Thyroid gland (tissue), 4 donors: Measurements from ENCODE around the gene C10orf67. TPM values are rescaled to one million over a fixed set of nuclear protein-coding genes. Genes with fewer than 3 reads are reported as not detected.

Experiments
- DNase-seq, 2 donors: peaks; one replicate each; pipeline ENCODE4 v3.0.0-alpha.2; 2019
- H3K27ac ChIP-seq, 3 donors: fragments of 200-600 bp; sonication (generic); 1 replicate in 2 of 3; 2 replicates in 1 of 3; pipeline ENCODE4 v1.5.1; 2016 to 2019; ENCODE audit warnings: mild to moderate bottlenecking in 1 of 3, moderate library complexity in 1 of 3
- H3K27me3 ChIP-seq: fragments of 200-600 bp; sonication (generic); one replicate; pipeline ENCODE4 v1.5.1; 2019
- H3K36me3 ChIP-seq, 2 donors: fragments of 200-600 bp; sonication (generic); one replicate each; pipeline ENCODE4 v1.5.1; 2016 to 2019
- H3K4me1 ChIP-seq, 2 donors: fragments of 200-600 bp; sonication (generic); one replicate each; pipeline ENCODE4 v1.5.1; 2017 to 2019
- H3K4me3 ChIP-seq, 3 donors: fragments of 200-600 bp; sonication (generic); replicated peaks in 1 of 3; 1 replicate in 2 of 3; 2 replicates in 1 of 3; pipeline ENCODE4 v1.5.1; 2016; ENCODE audit warnings: mild to moderate bottlenecking in 1 of 3
- H3K9me3 ChIP-seq: fragments of 200-600 bp; sonication (generic); one replicate; pipeline ENCODE4 v1.5.1; 2017
- CTCF ChIP-seq, 6 experiments: fragments of 200-600 bp in 3 of 6; fragments of 450-650 bp in 3 of 6; sonication (generic) in 3 of 6; IDR thresholded peaks; one replicate each; pipeline ENCODE4 v1.5.1; 2016 to 2019; ENCODE audit warnings: antibody characterized with exemption in 6 of 6, mild to moderate bottlenecking in 2 of 6, inconsistent platforms in 1 of 6, moderate library complexity in 1 of 6
- POLR2A ChIP-seq, 2 donors: fragments of 450-650 bp; IDR thresholded peaks; one replicate each; pipeline ENCODE4 v1.6.1; 2017; ENCODE audit warnings: antibody characterized with exemption in 2 of 2, mild to moderate bottlenecking in 2 of 2, moderate library complexity in 1 of 2
- WGBS, 2 donors: methylation state at CpG; one replicate each; pipeline ENCODE4 v1.1.5; 2017; 5-methylcytosine and 5-hydroxymethylcytosine counted together
- intact Hi-C: fragments of 100-400 bp; cut with DNase I; formaldehyde crosslinking; loops from one replicate; pipeline ENCODE4 v1.15.1; 2023
- total RNA-seq, 4 donors: library from RNA; depleted of rRNA; stranded (reverse); fragments of >200 nt; gene quantifications; one replicate each; pipeline ENCODE4 v1.2.3, GENCODE V29; 2016

Gene C10orf67
- total RNA-seq, 4 donors from 2014 or later, result 0.13 to 0.98 (median 0.54) TPM; not detected in 1

- no peak overlapping the region for H3K4me3 ChIP-seq
- WGBS, 2 donors, result 12 to 13% methylated on average over 29 of the region's 29 CpGs
- H3K27ac ChIP-seq, result no peak overlapping the region
- H3K9me3 ChIP-seq, result no peaks in the 10 kb centered on the region
- DNase-seq, result no peak
- H3K36me3 ChIP-seq, result no peaks in the 10 kb centered on the region
- intact Hi-C loops, result no loop called here
- TF ChIP-seq CTCF (IDR thresholded peaks at IDR 0.05) (no peak), POLR2A (IDR thresholded peaks at IDR 0.05) (no peak)
- peaks cover 9% of the 10 kb centered on the region for H3K27me3 ChIP-seq
- H3K4me1 ChIP-seq, result no peaks in the 10 kb centered on the region
These were observed 140.9 kb downstream of the C10orf67 start for GRCh38 chr10:23203369-23204325.

- H3K27ac ChIP-seq, result no peak overlapping the region
- H3K9me3 ChIP-seq, result no peaks in the 10 kb centered on the region
- DNase-seq, result no peak
- intact Hi-C loops, result no loop called here
- H3K27me3 ChIP-seq, result peaks cover 9% of the 10 kb centered on the region
- TF ChIP-seq CTCF (IDR thresholded peaks at IDR 0.05), result no peak
- no peak for TF ChIP-seq POLR2A (IDR thresholded peaks at IDR 0.05)
- 0 to 7% methylated on average over 3 of the region's 3 CpGs for WGBS, 2 donors
- H3K36me3 ChIP-seq, result no peaks in the 10 kb centered on the region
- no peaks in the 10 kb centered on the region for H3K4me1 ChIP-seq
- H3K4me3 ChIP-seq, result no peak overlapping the region
These were observed 141.8 kb downstream of the C10orf67 start for GRCh38 chr10:23202779-23203178.

GRCh38 chr10:23201837-23202236, 142.8 kb downstream of the C10orf67 start:
- H3K27me3 ChIP-seq, result peaks cover 9% of the 10 kb centered on the region
- TF ChIP-seq CTCF (IDR thresholded peaks at IDR 0.05) (no peak), POLR2A (IDR thresholded peaks at IDR 0.05) (no peak)
- DNase-seq, result no peak

GRCh38 chr10:23200997-23201652, 143.5 kb downstream of the C10orf67 start:
- peaks cover 12% of the 10 kb centered on the region for H3K27me3 ChIP-seq
- intact Hi-C loops, result no loop called here

More at GRCh38 chr10:23201837-23202236, 142.8 kb downstream of the C10orf67 start:
- WGBS, 2 donors, result 7% methylated on average over 4 of the region's 4 CpGs
- Histone ChIP-seq H3K27ac (no peak overlapping the region), H3K4me1 (no peaks in the 10 kb centered on the region), H3K36me3 (no peaks in the 10 kb centered on the region), H3K9me3 (no peaks in the 10 kb centered on the region), H3K4me3 (no peak overlapping the region)
- intact Hi-C loops, result no loop called here

More at GRCh38 chr10:23200997-23201652, 143.5 kb downstream of the C10orf67 start:
- H3K4me3 ChIP-seq, result no peak overlapping the region
- WGBS, 2 donors, result 4 to 7% methylated on average over 11 of the region's 11 CpGs
- H3K4me1 ChIP-seq, result no peaks in the 10 kb centered on the region
- no peaks in the 10 kb centered on the region for H3K36me3 ChIP-seq
- no peak for DNase-seq
- no peak for TF ChIP-seq POLR2A (IDR thresholded peaks at IDR 0.05)
- no peak for TF ChIP-seq CTCF (IDR thresholded peaks at IDR 0.05)
- H3K9me3 ChIP-seq, result no peaks in the 10 kb centered on the region
- H3K27ac ChIP-seq, result no peak overlapping the region
